GM12891 (cell line): ENCODE measurements around the gene MICAL1.
"Not testable (repeated sequence)": the region's sequence is repeated elsewhere in the genome, so short reads cannot be mapped to it uniquely, and the experiment has no call there.

ENCODE experiments used
- DNase-seq: peaks from one replicate; pipeline ENCODE4 v3.0.0; 2011; ENCODE audit warnings: low spot score; ENCODE audit not compliant: insufficient read length
- FAIRE-seq: peaks from 2 replicates; lab custom pipeline; 2011; peaks lifted over from hg19 to GRCh38; lab: Jason Lieb, UNC
- PAX5 ChIP-seq: IDR thresholded peaks from 2 replicates; pipeline ENCODE4 v1.6.1; 2011; ENCODE audit warnings: low read length, moderate library complexity, mild to moderate bottlenecking; ENCODE audit not compliant: insufficient read depth, severe bottlenecking
- POLR2A ChIP-seq: IDR thresholded peaks from 2 replicates; pipeline ENCODE4 v1.6.1; 2011; ENCODE audit warnings: low read depth, low read length, control low read depth
- POLR2AphosphoS5 ChIP-seq: IDR thresholded peaks from 2 replicates; pipeline ENCODE4 v1.6.1; 2011; ENCODE audit warnings: low read depth, low read length, control low read depth
- POU2F2 ChIP-seq: IDR thresholded peaks from 2 replicates; pipeline ENCODE4 v1.6.1; 2011; ENCODE audit warnings: low read depth, mild to moderate bottlenecking, control low read depth, low read length, moderate library complexity
- SPI1 ChIP-seq: IDR thresholded peaks from 2 replicates; pipeline ENCODE4 v1.6.1; 2011; ENCODE audit warnings: low read depth, low read length, control low read depth
- TAF1 ChIP-seq: IDR thresholded peaks from 2 replicates; pipeline ENCODE4 v1.6.1; 2011; ENCODE audit warnings: low read depth, low read length, control low read depth

The MICAL1 gene

DNA sequence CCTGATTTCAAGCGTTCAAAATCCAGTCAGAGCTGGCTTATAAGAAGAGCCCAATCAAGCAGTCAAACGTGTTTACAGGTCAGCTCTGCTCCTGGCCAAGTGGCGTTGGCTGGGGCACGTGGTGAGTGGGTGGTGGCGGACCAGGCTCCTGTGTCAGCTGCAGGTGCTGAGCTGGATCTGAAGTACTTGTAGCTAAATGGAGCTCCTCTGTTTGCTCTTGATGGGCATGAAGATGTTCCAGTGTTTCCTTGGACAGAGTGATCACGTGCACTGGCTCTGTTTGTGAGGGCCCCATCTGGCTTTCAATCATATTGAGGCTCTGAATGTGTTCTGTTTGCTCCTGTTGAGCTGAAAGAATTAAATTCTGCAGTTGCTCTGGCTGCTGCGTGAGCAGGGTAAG lies 10.2 kb upstream of the MICAL1 start:
- DNase-seq, result no peak
- TF ChIP-seq POLR2AphosphoS5, result no peak
- no peak for TF ChIP-seq SPI1
- no peak for TF ChIP-seq TAF1
- no peak for TF ChIP-seq PAX5
- TF ChIP-seq POU2F2, result no peak
- no peak for TF ChIP-seq POLR2A
- FAIRE-seq, result no peak

DNA sequence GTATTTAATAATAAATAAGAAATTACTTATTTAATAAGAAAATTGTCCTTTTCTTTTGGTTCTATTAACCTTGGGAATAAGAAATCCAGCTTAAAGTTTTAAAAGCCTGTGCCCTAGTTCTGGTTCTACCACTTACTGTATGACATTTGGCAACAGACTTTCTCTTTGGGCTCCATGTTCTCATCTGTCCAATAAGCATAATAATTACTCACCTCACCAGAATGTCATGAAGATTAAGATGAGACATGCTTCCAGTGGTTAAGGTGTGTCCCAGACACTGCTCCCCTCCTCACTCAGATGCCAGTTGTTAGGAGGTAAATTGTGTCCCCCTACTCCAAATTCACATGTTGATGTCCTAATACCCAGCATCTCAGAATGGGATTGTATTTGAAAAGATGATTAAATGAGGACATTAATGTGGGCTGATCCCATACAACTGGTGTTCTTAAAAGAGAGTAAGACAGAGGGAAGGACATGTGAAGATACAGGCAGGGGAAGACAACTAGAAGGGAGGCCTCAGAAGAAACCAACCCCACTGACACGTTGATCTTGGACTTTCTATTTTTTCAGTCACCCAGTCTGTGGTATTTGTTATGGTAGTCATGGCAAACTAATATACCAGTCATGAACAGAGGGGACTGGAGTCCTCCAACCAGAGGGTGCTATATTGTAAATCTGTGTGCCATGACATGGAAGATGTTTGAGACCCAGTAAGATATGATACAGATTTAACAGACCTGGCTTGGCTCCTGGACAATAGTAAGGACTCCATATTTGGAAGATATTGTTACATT lies 6.4 kb upstream of the MICAL1 start:
- FAIRE-seq (peak; percentile 61), DNase-seq (no peak)
- no peak for TF ChIP-seq SPI1
- TF ChIP-seq PAX5, result no peak
- no peak for TF ChIP-seq POLR2AphosphoS5
- no peak for TF ChIP-seq TAF1
- no peak for TF ChIP-seq POLR2A
- TF ChIP-seq POU2F2, result no peak

DNA sequence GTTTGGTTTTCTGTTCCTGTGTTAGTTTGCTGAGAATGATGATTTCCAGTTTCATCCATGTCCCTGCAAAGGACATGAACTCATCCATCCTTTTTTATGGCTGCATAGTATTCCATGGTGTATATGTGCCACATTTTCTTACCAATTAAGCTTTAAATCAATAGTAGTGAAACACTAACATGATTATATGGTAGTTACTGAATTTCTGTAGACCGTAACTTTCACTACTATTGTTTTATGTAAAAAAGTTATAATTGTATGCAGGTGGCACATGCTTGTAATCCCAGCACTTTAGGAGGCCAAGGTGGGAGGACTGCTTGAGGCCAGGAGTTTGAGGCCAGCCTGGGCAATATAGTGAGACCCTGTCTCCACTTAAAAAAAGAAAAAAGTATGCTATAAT lies 5.6 kb upstream of the MICAL1 start:
- not testable (repeated sequence) for DNase-seq, FAIRE-seq

DNA sequence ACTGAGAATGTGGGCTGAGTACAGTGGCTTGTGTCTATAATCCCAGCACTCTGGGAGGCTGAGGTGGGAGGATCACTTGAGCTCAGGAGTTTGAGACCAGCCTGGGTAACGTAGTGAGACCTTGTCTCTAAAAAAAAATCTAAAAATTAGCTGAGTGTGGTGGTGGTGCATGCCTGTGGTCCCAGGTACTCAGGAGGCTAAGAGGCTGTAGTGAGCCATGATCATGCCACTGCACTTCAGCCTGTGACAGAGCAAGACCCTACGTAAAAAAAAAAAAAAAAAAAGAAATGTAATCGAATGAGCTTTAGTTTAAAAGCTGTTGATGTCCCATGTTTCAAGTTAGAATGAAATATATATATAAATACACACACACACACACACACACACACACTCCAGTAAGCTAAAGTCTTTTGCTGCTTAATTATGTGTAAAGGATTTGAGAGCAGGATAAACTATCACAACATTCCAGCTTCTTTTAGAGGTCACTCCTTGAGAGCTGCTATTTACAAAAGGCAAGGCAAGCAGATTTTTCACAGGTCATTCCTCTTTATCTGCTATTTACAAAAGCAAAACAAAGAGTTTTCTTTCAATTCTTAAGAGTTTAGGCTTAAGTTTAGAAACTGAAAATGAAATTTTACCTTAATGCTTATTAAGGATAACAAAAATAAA lies 4.7 kb upstream of the MICAL1 start:
- no peak for TF ChIP-seq POLR2AphosphoS5
- TF ChIP-seq PAX5, result no peak
- no peak for TF ChIP-seq POLR2A
- TF ChIP-seq SPI1, result no peak
- TF ChIP-seq TAF1, result no peak
- no peak for TF ChIP-seq POU2F2
- DNase-seq (no peak), FAIRE-seq (peak; percentile 50)

DNA sequence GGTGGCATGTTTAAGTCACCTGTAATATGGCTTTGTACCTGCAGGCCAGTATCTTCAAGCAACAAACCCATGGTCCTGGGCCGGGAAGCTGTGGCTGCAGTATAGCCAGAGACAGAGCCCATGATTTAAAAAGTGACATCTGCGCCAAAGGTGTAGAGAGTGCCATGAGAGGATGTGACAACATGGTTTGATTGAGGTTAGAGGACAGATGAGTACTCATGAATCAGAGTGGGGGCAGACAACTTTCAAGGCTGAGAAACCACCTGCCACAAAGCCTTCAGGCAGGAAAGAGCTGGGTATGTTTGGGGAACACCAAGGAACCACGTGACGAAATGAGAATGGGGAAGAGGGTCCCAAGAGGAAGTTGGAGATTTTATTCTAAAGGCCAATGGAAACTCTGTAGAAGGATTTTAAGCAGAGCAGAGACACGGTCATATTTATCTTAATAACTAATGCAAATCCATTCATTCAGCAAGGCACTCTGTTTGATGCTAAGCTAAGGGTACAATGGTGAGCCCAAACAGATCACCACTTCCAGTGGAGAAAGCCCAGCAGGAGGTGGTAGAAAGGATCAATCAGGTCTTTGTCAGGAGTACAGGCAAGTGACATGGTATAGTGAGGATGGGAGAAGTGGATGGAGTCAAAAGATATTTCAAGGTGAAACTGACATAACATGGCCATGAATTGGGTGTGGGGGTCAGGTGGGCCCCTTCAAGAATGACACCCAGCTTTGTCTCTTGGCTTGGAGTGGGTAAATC lies 3.4 kb upstream of the MICAL1 start:
- DNase-seq (no peak), FAIRE-seq (peak; percentile 81)
- peak; percentile 53; the same call in 1 of the 2 replicates for TF ChIP-seq SPI1
- TF ChIP-seq POU2F2, result no peak

DNA sequence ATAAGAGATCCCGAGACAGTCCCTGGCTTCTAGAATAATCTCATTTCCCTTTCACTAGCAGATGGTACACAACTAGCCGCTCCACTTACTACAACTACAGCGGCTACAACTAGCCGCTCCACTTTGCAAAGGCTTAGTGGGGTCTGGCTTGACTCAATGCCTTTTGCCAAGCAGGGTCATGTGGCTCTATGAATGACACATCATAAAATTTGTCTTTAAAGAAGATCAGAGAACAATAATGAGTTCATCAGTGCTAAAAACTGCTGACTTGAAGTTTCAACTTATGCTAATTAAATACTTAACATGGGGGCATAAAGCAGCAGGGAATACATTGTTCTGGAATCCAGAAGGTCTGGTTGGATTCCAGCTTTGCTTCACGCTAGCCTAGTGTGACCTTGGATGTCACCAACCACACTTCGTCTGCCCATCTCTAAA lies 2.0 kb upstream of the MICAL1 start:
- no peak for TF ChIP-seq SPI1
- no peak for TF ChIP-seq POLR2A
- TF ChIP-seq POLR2AphosphoS5, result no peak
- no peak for TF ChIP-seq PAX5
- no peak for TF ChIP-seq POU2F2
- FAIRE-seq, result peak; percentile 38
- no peak for DNase-seq

DNA sequence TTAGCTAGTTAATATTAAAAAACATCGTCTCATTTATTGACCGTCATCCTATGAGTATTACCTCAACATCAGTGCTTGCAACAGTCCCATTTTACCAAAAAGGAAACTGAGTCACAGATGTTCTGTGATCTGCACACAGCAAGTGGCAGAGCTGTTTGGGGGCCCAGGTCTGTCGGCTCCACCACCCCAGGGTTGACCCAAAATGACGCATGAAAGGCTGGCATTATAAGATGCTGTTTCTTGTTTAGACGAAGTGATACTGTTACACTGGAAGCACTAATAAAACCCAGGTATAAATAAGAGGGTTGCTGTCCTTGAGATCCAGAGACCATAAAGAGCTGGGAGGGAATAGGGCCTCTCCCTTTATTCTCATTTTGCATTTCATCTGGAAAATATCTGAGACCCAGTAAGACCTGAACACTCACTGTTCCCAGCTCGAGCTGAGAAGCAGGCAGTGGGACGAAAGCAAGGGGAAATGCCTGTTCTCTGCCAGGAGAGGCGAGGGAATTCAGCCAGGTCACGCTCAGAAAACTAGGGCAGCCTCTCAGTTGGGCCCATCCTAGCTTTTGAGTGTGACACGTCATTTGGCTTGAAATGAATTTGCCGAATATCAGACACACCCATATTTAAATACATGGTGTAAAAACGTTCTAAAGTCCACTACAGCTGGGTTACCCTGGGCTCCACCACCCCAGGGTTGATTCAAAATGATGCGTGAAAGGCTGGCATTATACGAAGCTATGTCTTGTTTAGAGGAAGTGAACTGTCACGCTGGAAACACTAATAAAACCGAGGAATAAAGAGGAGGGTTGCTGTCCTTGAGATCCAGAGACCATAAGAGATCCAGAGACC lies 1.4 kb upstream of the MICAL1 start:
- TF ChIP-seq PAX5 (no peak), SPI1 (peak; percentile 46)
- DNase-seq, result no peak
- FAIRE-seq, result peak; percentile 57

DNA sequence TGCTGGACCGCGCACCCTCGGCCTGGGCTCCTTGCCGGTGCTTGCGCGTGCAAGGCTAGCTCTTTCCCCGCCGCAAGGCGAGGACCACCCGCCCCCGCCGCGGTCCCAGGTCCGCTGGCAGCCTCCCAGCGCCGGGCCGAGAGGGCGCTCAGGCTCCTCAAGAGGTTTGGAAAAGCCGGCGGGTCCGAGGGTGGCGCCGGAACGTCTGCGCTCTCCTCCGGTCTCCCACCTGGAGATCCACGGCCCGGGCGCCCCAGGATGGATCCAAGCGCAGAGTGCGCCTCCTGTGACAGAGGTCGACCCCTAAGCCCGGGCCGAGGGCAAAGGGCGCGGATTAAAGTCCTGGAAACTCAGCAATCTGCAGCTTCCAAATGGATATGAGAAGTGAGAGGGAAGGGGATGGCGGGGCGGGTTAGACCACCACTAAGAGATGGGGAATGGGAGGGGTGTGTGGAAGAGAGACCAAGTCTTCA lies 575 bp upstream of the MICAL1 start:
- no peak for DNase-seq
- FAIRE-seq, result no peak
- TF ChIP-seq SPI1, result no peak
- no peak for TF ChIP-seq TAF1
- no peak for TF ChIP-seq POU2F2
- TF ChIP-seq PAX5, result no peak
- TF ChIP-seq POLR2AphosphoS5, result no peak
- no peak for TF ChIP-seq POLR2A

DNA sequence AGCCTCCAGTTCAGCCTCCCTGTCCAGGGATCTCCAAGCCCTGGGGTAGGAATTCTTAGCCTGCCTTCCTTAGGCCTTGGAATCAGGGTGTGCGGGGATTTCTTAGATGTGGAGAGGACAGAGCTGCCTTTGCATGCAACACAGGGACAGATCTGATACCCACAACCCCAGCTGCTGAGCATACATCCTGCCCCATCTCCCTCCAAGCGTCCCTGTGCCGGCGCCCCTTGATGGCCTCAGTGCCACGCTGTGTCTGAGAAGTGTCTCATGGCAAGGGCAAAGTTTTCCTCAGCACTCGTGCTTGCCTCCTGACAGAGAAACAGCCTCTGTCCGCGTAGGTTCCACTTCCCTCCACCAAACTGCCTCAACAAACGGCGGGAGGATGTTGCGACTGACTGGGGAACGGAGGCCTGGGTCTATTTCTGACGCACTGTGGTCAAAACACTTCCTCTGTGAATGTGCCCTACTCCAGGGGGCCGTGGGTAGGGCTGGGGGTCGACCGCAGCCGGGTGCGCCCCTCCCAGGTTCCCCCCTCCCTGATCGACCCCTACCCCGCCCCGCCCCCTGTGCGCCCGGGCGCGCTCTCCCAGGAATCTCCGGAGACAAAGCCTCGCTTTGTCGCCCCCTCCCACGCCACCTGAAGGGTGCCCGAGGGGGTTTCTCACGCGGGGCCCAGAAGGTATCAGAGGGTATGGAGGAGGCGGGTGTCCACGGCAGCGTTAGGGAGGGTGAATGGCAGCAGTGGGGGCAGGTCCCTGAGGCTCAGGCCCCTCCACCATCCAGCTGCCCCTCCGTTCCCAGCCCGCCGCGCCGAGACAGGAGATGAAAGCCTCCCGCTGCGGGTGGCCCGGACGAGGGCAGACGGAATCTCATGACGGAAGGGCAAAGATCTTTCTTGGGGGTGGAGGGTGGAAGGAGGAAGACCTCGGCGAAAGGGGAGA lies 806 bp downstream of the MICAL1 start:
- DNase-seq (peak; percentile 68), FAIRE-seq (peak; percentile 96)
- TF ChIP-seq SPI1, result peak; percentile 92
- no peak; the same call in 1 of the 2 replicates for TF ChIP-seq TAF1
- TF ChIP-seq POU2F2, result peak; percentile 46; the same call in 1 of the 2 replicates
- TF ChIP-seq POLR2A, result peak; percentile 74
- TF ChIP-seq PAX5, result no peak
- TF ChIP-seq POLR2AphosphoS5, result peak; percentile 70
